Liver (tissue), 9 donors: ENCODE results near the gene NCS1. TPM values are rescaled to one million over a fixed set of nuclear protein-coding genes. Genes with fewer than 3 reads are reported as not detected.

Experiments used
- DNase-seq: peaks from one replicate; pipeline ENCODE4 v3.0.0-alpha.2; 2017; ENCODE audit warnings: low spot score
- H3K27ac ChIP-seq, 2 donors: one replicate each; pipeline ENCODE4 v1.7.0; 2013; ENCODE audit warnings: inconsistent platforms in 2 of 2, low read length in 2 of 2, control low read depth in 1 of 2, low read depth in 1 of 2, mild to moderate bottlenecking in 1 of 2
- H3K27me3 ChIP-seq, 4 donors: one replicate each; pipeline versions ENCODE4 v1.6.1 to v1.7.0; 2013; ENCODE audit warnings: low read length in 3 of 4, inconsistent platforms in 1 of 4, mild to moderate bottlenecking in 1 of 4, moderate library complexity in 1 of 4; ENCODE audit not compliant: control insufficient read depth in 4 of 4, insufficient read depth in 4 of 4
- H3K36me3 ChIP-seq, 4 donors: one replicate each; pipeline versions ENCODE4 v1.6.1 to v1.7.0; 2013; ENCODE audit warnings: low read length in 3 of 4, mild to moderate bottlenecking in 3 of 4, low read depth in 1 of 4, moderate library complexity in 1 of 4; ENCODE audit not compliant: control insufficient read depth in 4 of 4, insufficient read depth in 3 of 4
- H3K4me1 ChIP-seq, 4 donors: one replicate each; pipeline versions ENCODE4 v1.6.1 to v1.7.0; 2013; ENCODE audit warnings: low read length in 3 of 4, mild to moderate bottlenecking in 3 of 4, moderate library complexity in 1 of 4; ENCODE audit not compliant: control insufficient read depth in 4 of 4, insufficient read depth in 4 of 4
- H3K4me3 ChIP-seq, 3 donors: one replicate each; pipeline versions ENCODE4 v1.6.1 to v1.7.0; 2013; ENCODE audit warnings: low read length in 3 of 3, control low read depth in 1 of 3, low read depth in 1 of 3, mild to moderate bottlenecking in 1 of 3
- H3K9ac ChIP-seq, 2 donors: one replicate each; pipeline ENCODE4 v1.7.0; 2013; ENCODE audit warnings: low read length in 2 of 2, mild to moderate bottlenecking in 2 of 2, moderate library complexity in 2 of 2, control low read depth in 1 of 2, low read depth in 1 of 2
- H3K9me3 ChIP-seq, 4 donors: one replicate each; pipeline versions ENCODE4 v1.6.1 to v1.7.0; 2013; ENCODE audit warnings: low read length in 3 of 4; ENCODE audit not compliant: control insufficient read depth in 4 of 4
- EGR1 ChIP-seq, 2 donors: IDR thresholded peaks; 2 replicates each; pipeline ENCODE4 v1.6.1; 2016 to 2018; ENCODE audit warnings: antibody characterized with exemption in 2 of 2, low read depth in 2 of 2
- FOXA1 ChIP-seq: IDR thresholded peaks from 2 replicates; pipeline ENCODE4 v1.6.1; 2016; ENCODE audit warnings: antibody characterized with exemption
- FOXA2 ChIP-seq: IDR thresholded peaks from 2 replicates; pipeline ENCODE4 v1.6.1; 2016; ENCODE audit warnings: antibody characterized with exemption
- GABPA ChIP-seq, 2 donors: IDR thresholded peaks in 1 of 2; conservative IDR thresholded peaks in 1 of 2; 2 replicates each; pipeline ENCODE4 v1.6.1; 2016; ENCODE audit warnings: antibody characterized with exemption in 2 of 2, mild to moderate bottlenecking in 1 of 2, moderate library complexity in 1 of 2
- HNF4A ChIP-seq, 2 donors: conservative IDR thresholded peaks; 2 replicates each; pipeline ENCODE4 v1.6.1; 2016; ENCODE audit warnings: antibody characterized with exemption in 2 of 2, mild to moderate bottlenecking in 2 of 2
- HNF4G ChIP-seq: IDR thresholded peaks from 2 replicates; pipeline ENCODE4 v1.6.1; 2016; ENCODE audit warnings: antibody characterized with exemption
- JUND ChIP-seq, 2 donors: IDR thresholded peaks; 2 replicates each; pipeline ENCODE4 v1.6.1; 2016; ENCODE audit warnings: antibody characterized with exemption in 2 of 2
- NR2F2 ChIP-seq: IDR thresholded peaks from 2 replicates; pipeline ENCODE4 v1.6.1; 2016; ENCODE audit warnings: antibody characterized with exemption
- RAD21 ChIP-seq, 2 donors: IDR thresholded peaks; 2 replicates each; pipeline ENCODE4 v1.6.1; 2016; ENCODE audit warnings: antibody characterized with exemption in 2 of 2, mild to moderate bottlenecking in 2 of 2
- RXRA ChIP-seq, 2 donors: IDR thresholded peaks; 2 replicates each; pipeline ENCODE4 v1.6.1; 2017 to 2018; ENCODE audit warnings: antibody characterized with exemption in 2 of 2, mild to moderate bottlenecking in 1 of 2
- SP1 ChIP-seq: IDR thresholded peaks from 2 replicates; pipeline ENCODE4 v1.6.1; 2018; ENCODE audit warnings: antibody characterized with exemption, mild to moderate bottlenecking
- TAF1 ChIP-seq: conservative IDR thresholded peaks from 2 replicates; pipeline ENCODE4 v1.6.1; 2016; ENCODE audit warnings: antibody characterized with exemption, mild to moderate bottlenecking
- YY1 ChIP-seq: IDR thresholded peaks from 2 replicates; pipeline ENCODE4 v1.6.1; 2016; ENCODE audit warnings: antibody characterized with exemption, mild to moderate bottlenecking
- WGBS: extraction: QIAGEN DNeasy Blood & Tissue Kit; methylation state at CpG from one replicate; pipeline ENCODE4 v1.1.7; 2013; 5-methylcytosine and 5-hydroxymethylcytosine counted together
- polyA plus RNA-seq, 2 donors: library from polyadenylated mRNA; stranded (reverse) in 1 of 2; unstranded in 1 of 2; fragments of 200-250 nt in 1 of 2; fragments of >200 nt in 1 of 2; fragmentation: Nextera tagmentation in 1 of 2; extraction: Ambion mirVana in 1 of 2; gene quantifications; one replicate each; pipeline versions ENCODE4 v1.2.1 to v1.2.3, GENCODE V29; 2013 to 2015
- total RNA-seq, 2 donors: library from RNA; depleted of rRNA; stranded (reverse); fragments of >200 nt; gene quantifications; one replicate each; pipeline ENCODE4 v1.2.3, GENCODE V29; 2014
- TF ChIP-seq, protein P1 (sequence below): IDR thresholded peaks from 2 replicates; pipeline ENCODE4 v1.6.1; 2016; ENCODE audit warnings: antibody characterized with exemption
- TF ChIP-seq, protein P2 (sequence below): IDR thresholded peaks from 2 replicates; pipeline ENCODE4 v1.6.1; 2016; ENCODE audit warnings: antibody characterized with exemption
- TF ChIP-seq, protein P3 (sequence below): fragments of 150-350 bp; IDR thresholded peaks from 2 replicates; pipeline ENCODE4 v1.5.1; 2017; ENCODE audit warnings: improper control_type of control experiment, low read depth, low read length; ENCODE audit not compliant: missing input control
- donor health status: healthy.
- donor health status: healthy.
- donor health status: healthy.
- donor health status: healthy.
- donor health status: healthy.

The NCS1 gene
- total and polyA plus RNA-seq, 4 donors = 0.35 to 2.5 (median 1.2) TPM

DNA sequence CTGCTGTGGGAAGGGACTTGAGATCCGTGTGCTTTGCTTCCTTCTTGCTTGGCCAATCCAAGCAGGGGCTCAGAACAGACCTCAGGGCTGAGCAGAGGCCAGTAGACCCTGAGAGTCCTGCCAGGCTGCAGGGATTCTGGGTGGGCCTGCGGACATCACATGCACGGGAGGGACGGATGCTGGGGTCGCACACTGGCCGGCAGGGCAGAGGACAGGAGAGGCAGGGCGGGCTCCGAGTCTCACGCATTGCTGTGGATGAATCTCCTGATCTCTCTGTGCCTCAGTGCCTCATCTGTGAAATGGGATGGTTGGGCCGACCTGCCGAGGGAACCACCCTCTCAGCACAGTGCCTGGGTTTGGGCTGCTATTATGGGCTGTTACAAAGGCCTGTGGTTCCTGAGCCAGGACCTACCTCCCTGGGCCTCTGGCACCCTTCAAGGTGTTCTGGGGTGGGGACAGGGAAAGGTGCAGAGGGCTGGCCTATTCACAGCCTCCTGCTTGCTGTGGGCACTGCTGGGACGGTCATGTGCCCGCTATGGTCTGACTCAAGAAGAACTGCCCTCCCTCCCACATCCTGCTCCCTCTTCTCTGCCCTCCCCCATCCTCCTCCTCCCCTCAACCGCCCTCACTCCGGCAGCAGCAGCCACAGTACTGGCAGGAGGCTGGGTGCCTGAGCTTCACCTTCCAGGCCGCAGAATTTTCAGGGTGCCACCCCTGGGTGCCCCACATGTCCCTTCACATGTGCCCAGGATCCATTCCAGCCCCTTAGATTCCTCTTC, 43.3 kb downstream of the NCS1 start:
- WGBS = 88% methylated on average over 16 of the region's 16 CpGs
- H3K9me3 ChIP-seq = no peaks in the 10 kb centered on the region
- H3K4me1 ChIP-seq = no peaks in the 10 kb centered on the region
- H3K4me3 ChIP-seq = no peak overlapping the region
- no peak overlapping the region for H3K27ac ChIP-seq
- DNase-seq = no peak
- H3K27me3 ChIP-seq = no peaks in the 10 kb centered on the region
- H3K36me3 ChIP-seq = no peaks in the 10 kb centered on the region
- TF ChIP-seq NR2F2 = no peak
- TF ChIP-seq YY1 = no peak
- no peak for TF ChIP-seq GABPA (IDR thresholded peaks at IDR 0.05 in 1 of 2, conservative IDR thresholded peaks at IDR 0.05 in 1 of 2)
- TF ChIP-seq JUND (IDR thresholded peaks at IDR 0.05) = no peak
- TF ChIP-seq, protein P1, sequence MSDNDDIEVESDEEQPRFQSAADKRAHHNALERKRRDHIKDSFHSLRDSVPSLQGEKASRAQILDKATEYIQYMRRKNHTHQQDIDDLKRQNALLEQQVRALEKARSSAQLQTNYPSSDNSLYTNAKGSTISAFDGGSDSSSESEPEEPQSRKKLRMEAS = no peak
- no peak for TF ChIP-seq HNF4A (conservative IDR thresholded peaks at IDR 0.05)
- TF ChIP-seq, protein P2, sequence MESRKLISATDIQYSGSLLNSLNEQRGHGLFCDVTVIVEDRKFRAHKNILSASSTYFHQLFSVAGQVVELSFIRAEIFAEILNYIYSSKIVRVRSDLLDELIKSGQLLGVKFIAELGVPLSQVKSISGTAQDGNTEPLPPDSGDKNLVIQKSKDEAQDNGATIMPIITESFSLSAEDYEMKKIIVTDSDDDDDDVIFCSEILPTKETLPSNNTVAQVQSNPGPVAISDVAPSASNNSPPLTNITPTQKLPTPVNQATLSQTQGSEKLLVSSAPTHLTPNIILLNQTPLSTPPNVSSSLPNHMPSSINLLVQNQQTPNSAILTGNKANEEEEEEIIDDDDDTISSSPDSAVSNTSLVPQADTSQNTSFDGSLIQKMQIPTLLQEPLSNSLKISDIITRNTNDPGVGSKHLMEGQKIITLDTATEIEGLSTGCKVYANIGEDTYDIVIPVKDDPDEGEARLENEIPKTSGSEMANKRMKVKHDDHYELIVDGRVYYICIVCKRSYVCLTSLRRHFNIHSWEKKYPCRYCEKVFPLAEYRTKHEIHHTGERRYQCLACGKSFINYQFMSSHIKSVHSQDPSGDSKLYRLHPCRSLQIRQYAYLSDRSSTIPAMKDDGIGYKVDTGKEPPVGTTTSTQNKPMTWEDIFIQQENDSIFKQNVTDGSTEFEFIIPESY = no peak
- H3K9ac ChIP-seq = no peak overlapping the region

DNA sequence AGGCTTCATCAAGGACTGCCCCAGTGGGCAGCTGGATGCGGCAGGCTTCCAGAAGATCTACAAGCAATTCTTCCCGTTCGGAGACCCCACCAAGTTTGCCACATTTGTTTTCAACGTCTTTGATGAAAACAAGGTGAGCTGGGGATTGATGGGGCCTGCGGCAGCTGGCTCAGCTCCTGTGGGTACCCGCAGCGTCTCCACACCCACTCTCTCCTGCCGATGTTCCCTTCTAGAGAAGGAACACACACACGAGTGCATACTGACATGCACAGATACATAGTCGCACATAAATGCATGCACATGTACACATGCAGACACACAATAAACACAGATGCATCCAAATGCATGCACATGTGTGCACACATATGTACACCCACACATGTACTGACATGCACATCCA, 45.6 kb downstream of the NCS1 start:
- no peak for TF ChIP-seq TAF1
- TF ChIP-seq, protein P1 = no peak
- no peak for TF ChIP-seq JUND (IDR thresholded peaks at IDR 0.05)
- no peak for TF ChIP-seq FOXA2
- no peak for TF ChIP-seq EGR1 (IDR thresholded peaks at IDR 0.05; ENCODE audit: low read depth in 2 of 2)
- no peak for TF ChIP-seq FOXA1
- TF ChIP-seq GABPA (IDR thresholded peaks at IDR 0.05 in 1 of 2, conservative IDR thresholded peaks at IDR 0.05 in 1 of 2) = no peak
- DNase-seq = no peak
- H3K27me3 ChIP-seq = no peaks in the 10 kb centered on the region
- 92% methylated on average over 10 of the region's 10 CpGs for WGBS
- H3K4me1 ChIP-seq = no peaks in the 10 kb centered on the region
- no peak overlapping the region for H3K9ac ChIP-seq
- no peaks in the 10 kb centered on the region for H3K9me3 ChIP-seq
- H3K4me3 ChIP-seq = no peak overlapping the region
- no peaks in the 10 kb centered on the region for H3K36me3 ChIP-seq
- no peak overlapping the region for H3K27ac ChIP-seq

DNA sequence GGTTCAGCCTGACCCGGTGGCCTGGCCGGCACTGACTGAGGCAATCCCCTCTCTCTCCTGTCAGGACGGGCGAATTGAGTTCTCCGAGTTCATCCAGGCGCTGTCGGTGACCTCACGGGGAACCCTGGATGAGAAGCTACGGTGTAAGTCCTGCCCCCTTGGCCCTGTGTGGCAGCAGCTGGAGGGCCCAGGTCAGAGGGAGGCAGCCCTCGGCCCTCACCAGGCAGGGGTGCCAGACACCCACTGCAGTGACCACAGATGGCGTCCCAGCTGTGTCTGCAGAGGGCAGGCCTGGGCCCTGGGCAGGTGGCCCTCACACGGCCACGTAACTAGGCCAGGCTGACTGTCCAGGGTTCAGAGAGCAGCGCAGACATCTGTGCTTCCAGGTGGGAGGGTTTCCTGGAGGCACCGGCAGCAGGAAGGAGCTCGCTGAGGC, 47.5 kb downstream of the NCS1 start:
- no peak overlapping the region for H3K27ac ChIP-seq
- TF ChIP-seq, protein P3, sequence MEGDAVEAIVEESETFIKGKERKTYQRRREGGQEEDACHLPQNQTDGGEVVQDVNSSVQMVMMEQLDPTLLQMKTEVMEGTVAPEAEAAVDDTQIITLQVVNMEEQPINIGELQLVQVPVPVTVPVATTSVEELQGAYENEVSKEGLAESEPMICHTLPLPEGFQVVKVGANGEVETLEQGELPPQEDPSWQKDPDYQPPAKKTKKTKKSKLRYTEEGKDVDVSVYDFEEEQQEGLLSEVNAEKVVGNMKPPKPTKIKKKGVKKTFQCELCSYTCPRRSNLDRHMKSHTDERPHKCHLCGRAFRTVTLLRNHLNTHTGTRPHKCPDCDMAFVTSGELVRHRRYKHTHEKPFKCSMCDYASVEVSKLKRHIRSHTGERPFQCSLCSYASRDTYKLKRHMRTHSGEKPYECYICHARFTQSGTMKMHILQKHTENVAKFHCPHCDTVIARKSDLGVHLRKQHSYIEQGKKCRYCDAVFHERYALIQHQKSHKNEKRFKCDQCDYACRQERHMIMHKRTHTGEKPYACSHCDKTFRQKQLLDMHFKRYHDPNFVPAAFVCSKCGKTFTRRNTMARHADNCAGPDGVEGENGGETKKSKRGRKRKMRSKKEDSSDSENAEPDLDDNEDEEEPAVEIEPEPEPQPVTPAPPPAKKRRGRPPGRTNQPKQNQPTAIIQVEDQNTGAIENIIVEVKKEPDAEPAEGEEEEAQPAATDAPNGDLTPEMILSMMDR = no peak
- no peak for TF ChIP-seq YY1
- TF ChIP-seq FOXA2 = no peak
- no peak for TF ChIP-seq GABPA (IDR thresholded peaks at IDR 0.05 in 1 of 2, conservative IDR thresholded peaks at IDR 0.05 in 1 of 2)
- TF ChIP-seq NR2F2 = no peak
- no peak for TF ChIP-seq JUND (IDR thresholded peaks at IDR 0.05)
- TF ChIP-seq RAD21 (IDR thresholded peaks at IDR 0.05) = no peak
- no peak for TF ChIP-seq SP1
- TF ChIP-seq HNF4A (conservative IDR thresholded peaks at IDR 0.05) = no peak
- no peak for TF ChIP-seq TAF1
- no peak for TF ChIP-seq RXRA (IDR thresholded peaks at IDR 0.05)
- TF ChIP-seq FOXA1 = no peak
- TF ChIP-seq, protein P2 = no peak
- TF ChIP-seq HNF4G = no peak
- TF ChIP-seq EGR1 (IDR thresholded peaks at IDR 0.05; ENCODE audit: low read depth in 2 of 2) = no peak

More for the DNA sequence above, 47.5 kb downstream of the NCS1 start:
- H3K4me1 ChIP-seq = no peaks in the 10 kb centered on the region
- no peak overlapping the region for H3K9ac ChIP-seq
- WGBS = 84% methylated on average over 16 of the region's 16 CpGs
- DNase-seq = no peak
- no peaks in the 10 kb centered on the region for H3K9me3 ChIP-seq
- no peaks in the 10 kb centered on the region for H3K27me3 ChIP-seq
- no peaks in the 10 kb centered on the region for H3K36me3 ChIP-seq
- H3K4me3 ChIP-seq = no peak overlapping the region
